Stimulated activated CD4-positive, alpha-beta T cell treated with anti-CD3 and anti-CD28 coated beads, Interleukin-12 subunit alpha, Interleukin-12 subunit beta, amount 100 ng/mL, for 48 hours (primary cell): Measurements from ENCODE around the gene OLFM1.
"Not testable (repeated sequence)": the region's sequence is repeated elsewhere in the genome, so short reads cannot be mapped to it uniquely, and the experiment has no call there.

ENCODE experiments used
- DNase-seq, 3 donors: peaks; one replicate each; pipeline ENCODE4 v3.0.0-alpha.2; 2020; ENCODE audit warnings: low read depth in 2 of 3, low spot score in 1 of 3

Gene OLFM1

GRCh38 chr9:135056541-135056940 is 30.9 kb upstream of the OLFM1 start:
- no peak for DNase-seq

GRCh38 chr9:135060461-135061116 is 26.9 kb upstream of the OLFM1 start:
- no peak for DNase-seq

DNA sequence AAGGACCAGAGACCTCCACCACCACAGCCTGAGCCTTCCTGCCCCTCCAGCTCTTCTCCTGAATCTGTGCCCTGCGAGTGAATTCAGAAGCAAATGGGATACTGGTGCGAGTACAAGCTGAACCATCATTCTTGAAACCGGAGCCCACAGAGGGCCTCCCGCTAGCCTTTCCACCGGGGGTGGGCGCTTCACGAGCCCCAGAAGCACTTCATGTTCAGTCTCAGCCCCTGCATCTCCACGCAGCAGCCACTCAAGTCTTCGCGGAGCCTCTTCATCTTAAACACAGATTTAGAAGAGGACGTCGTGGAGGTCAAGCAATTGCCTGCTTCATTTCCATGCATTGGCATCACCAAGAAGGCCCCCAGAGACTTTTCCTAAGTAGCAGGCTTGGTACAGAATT is 26.0 kb upstream of the OLFM1 start:
- no peak for DNase-seq

DNA sequence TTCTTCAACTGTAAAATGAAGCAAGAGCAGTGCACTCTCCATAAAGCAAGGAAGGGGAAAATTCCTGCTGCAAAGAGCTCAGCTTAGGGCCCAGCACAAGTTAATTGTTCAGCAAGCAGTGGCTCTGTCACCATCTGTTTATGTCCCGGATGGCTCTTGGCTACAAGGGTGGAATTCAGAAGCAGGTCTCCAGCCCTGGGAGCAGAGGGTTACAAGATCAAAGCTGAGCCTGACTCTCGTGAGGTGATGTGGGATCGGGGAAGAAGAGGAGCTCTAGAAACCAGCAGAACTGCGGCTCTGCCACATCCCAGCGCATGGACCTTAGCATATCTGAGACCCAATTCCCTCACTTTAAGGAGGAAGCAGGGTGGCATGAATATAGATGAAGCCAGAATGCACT is 25.2 kb upstream of the OLFM1 start:
- no peak for DNase-seq

- DNase-seq, result not testable (repeated sequence)
These were observed 24.0 kb upstream of the OLFM1 start for GRCh38 chr9:135063466-135063865.

DNA sequence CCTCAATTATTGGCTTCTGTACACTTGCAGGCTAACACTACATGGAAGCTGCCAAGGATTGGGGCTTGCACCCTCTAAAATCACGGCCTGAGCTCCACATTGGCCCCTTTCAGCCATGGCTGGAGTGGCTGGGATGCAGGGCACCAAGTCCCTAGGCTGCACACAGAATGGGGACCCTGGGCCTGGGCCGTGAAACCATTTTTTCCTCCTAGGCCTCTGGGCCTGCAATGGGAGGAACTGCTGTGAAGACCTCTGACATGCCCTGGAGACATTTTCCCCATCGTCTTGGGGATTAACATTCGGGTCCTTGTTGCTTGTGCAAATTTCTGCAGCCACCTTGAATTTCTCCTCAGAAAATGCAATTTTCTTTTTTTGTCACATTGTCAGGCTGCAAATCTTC is 23.6 kb upstream of the OLFM1 start:
- DNase-seq, result not testable (repeated sequence)

GRCh38 chr9:135065151-135065550 is 22.3 kb upstream of the OLFM1 start:
- no peak for DNase-seq

DNA sequence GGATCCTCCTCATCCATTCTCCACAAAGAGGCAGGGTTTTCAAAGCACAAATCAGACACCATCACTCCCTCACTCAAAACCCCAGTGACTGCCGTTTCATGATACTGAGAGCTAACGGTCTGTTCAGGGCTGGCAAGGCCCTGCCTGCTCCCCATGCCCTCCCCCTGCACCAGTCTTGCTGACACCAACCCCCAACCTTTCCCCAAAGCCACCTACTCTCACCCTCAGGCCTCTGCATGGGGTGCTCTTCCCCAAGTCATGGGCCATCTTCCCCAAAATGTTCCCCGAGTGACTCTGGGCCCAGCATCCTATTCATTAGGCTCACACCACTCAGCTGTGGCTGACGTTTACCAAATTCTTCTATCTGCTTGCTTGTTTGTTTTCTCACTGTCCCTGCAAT is 21.7 kb upstream of the OLFM1 start:
- no peak for DNase-seq

DNA sequence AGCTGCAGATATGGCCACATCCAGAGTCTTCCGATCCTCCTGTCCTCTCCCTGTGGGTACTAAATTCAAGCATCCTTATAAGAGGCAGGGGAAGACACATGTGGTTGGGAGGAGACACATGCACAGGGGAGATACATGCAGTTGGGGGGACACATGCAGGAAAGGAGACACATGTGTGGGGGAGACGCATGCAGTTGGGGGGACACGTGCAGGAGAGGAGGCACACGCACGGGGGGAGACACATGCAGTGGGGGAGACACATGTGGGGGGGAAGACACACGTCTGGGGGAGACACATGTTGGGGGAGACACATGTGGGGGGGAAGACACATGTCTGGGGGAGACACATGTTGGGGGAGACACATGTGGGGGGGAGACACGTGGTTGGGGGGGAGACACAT is 21.2 kb upstream of the OLFM1 start:
- no peak for DNase-seq

DNA sequence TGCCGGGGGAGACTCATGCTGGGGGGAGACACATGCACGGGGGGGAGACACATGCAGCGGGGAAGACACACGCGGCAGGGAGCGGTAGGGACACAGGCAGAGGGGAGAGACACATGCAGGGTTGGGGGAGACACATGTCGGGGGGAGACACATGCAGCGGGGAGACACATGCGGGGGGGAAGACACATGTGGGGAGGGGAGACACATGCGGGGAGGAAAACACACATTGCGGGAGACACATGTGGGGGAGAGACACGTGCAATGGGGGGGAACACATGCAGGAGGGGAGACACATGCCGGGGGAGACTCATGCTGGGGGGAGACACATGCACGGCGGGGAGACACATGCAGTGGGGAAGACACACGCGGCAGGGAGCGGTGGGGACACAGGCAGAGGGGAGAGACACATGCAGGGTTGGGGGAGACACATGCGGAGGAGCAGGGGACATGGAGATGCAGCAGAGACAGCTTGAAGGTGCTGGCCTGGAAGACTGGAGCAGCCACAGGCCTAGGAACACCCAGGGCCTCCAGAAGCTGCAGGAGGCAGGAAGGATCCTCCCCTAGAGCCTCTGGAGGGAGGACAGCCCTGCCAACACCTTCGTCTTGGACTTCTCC is 20.3 kb upstream of the OLFM1 start:
- DNase-seq, result no peak

- no peak for DNase-seq
These were observed 18.6 kb upstream of the OLFM1 start for GRCh38 chr9:135068776-135069415.

DNA sequence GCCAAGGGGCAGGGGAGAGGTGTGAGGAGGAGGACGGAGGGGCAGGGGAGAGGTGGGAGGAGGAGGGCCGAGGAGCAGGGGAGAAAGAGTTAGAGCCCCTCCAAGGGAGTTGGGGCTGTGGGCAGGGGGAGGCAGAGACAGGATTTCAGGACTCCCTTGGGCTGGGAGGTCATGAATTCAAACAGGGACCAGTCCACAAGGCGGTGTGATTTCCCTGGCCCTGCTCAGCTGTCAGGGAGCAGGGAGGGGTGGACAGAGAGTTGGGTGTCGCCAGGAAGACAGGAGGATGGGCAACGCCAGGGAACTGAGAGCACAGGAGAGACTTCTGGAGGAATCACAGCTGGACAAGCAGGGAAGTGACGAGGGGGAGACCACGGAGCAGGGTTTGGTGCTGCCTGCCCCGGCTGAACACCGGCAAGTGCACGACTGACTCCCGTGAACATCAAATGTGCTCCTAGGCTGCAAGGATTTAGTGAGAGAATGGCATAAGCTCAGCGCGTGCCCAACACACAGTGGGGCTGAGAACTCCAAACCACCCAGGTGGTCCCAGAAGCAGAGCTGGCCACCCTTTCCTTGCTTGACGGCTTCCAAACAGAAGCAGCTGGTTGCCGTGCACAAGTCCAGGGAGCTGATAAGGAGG is 17.8 kb upstream of the OLFM1 start:
- DNase-seq, result no peak

DNA sequence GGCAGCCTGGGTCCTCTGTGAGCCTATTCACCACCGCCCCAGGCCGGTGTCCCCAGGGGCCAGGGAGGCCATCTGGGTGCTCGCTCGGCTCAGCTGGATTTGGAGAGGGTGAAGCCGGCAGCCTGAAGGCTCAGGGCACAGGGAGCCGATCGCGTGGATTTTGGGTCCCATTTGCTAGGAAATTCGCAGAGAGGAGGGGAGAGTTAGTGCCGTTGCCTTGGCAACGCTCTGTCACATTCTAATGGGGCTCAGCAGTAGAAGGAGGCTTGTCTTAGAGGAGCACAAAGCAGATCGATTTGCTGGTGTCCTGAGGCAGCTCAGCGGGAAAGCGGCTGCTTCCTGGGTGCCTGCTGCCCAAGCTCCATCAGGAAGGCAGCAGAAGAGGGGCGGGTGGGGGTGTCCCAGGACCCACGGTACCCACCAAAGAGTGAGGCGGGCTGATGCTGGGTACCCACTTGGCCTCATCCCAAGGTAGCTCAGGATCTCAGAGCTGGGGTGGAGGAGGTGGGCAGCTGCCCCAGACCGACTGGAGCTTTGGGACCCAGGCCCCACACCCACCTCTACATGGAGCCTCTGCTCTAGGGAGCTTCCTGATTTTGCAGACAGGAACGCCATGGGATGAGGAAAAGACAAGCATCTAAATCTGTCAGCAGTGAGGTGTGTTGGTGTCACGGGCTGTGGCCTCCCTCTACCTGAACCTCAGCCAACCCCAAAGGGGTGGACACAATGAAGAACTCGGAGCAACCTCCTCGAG is 17.1 kb upstream of the OLFM1 start:
- no peak for DNase-seq

DNA sequence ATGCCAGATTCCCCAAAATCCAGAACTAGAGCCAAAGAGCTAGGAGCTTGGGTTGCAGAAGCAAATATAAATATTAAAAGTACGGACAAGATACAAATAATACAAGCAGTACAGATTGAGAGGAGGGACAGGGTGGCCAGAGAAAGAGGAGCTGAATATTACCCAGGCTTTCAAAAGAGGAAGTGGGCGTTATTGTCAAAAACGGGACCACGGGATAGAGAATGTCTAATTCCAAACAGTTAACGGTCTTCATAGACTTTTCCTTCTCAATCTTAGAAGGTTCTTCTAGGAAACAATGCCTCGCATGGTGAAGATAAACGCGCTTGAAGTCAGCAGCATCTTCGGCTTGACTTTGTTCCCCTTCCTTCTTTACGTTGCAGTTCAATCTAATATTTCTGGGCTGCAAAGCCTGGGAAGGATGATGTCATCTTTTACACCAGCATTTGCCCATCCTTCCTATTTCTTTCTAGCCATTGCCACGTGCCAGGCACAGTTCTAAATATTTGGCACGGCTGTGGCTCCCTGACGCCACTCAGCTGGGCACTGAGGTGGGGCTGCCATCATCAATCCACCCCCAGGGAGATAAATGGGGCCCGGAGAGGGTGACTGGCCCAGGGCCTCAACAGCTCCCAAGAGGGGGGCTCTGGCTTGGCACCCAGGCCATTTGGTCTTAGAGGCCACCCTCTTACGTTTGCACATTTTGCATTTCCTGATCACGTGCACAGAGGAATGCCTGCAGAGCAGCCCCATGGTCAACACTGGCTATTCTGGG is 16.3 kb upstream of the OLFM1 start:
- no peak for DNase-seq

GRCh38 chr9:135073081-135073740 is 14.3 kb upstream of the OLFM1 start:
- no peak for DNase-seq

GRCh38 chr9:135073741-135074305 is 13.6 kb upstream of the OLFM1 start:
- no peak for DNase-seq

DNA sequence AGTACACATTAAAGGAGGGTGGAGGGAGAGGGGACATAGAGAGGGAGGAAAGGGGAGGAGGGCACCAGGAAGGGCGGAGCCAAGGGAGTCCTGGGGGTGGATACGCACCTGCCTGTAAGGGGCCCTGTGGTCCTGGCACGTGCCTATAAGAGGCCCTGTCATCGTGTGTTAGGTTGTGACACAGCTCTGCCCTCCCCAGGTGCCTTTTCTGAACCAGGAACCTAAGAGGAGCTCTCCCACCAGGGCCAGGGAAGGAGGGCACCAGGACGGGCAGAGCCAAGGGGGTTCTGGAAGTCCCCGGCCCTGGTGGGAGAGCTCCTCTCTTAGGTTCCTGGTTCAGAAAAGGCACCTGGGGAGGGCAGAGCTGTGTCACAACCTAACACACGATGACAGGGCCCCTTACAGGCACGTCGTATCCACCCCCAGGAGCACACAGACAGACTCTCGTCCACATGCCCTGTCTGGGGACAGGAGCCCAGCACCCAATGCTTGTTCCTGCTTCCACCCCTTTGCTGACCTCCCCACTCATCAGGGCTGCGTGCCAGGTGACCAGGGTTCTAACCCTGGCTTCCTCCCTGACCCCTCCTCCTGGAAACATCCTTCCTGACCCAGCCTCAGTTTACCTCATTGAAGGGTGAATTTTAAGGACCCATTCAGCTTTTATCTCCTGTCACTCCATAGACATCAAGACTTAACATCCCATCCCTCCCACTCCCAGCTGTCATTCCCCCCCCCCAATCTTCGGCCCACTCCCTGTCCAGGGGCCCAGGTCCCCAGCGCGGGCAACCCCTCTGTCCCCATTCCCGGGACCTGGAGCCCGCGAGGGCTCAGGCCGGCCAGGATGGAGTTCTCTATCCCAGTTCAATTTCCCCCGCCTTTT is 12.9 kb upstream of the OLFM1 start:
- no peak for DNase-seq

DNA sequence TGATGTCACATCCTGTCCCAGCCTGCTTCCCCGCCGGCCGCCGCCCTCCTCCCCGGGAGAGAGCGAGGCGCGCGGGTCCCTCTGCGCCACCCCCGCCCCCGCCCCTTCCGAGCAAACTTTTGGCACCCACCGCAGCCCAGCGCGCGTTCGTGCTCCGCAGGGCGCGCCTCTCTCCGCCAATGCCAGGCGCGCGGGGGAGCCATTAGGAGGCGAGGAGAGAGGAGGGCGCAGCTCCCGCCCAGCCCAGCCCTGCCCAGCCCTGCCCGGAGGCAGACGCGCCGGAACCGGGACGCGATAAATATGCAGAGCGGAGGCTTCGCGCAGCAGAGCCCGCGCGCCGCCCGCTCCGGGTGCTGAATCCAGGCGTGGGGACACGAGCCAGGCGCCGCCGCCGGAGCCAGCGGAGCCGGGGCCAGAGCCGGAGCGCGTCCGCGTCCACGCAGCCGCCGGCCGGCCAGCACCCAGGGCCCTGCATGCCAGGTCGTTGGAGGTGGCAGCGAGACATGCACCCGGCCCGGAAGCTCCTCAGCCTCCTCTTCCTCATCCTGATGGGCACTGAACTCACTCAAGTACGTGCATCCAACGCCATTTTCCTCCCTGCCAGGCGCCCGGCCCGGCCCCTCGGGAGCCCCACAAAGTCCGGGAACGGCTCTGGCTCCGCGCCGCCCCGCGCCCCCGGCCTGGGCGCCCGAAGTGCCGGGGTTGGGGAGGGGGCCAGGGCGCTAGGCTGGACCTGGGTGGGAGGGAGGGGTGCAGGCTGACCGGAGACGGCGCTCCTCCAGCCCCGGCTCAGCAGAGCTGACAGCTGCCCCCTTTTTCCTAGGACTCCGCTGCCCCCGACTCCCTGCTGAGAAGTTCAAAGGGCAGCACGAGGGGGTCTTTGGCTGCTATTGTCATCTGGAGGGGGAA is 12.0 kb upstream of the OLFM1 start:
- DNase-seq, result no peak
